Gastrocnemius medialis (tissue), 4 donors: Measurements from ENCODE around the gene CAMSAP1. TPM values are rescaled to one million over a fixed set of nuclear protein-coding genes. Genes with fewer than 3 reads are reported as not detected.

Source experiments
- ATAC-seq, 2 donors: fragments of 150-250 bp; one replicate each; pipeline ENCODE4 v1.9.1; 2016
- DNase-seq, 2 donors: peaks; one replicate each; pipeline ENCODE4 v3.0.0-alpha.2; 2019
- H3K27ac ChIP-seq, 4 donors: fragments of 200-600 bp; sonication (generic); 1 replicate in 1 of 4; 2 replicates in 3 of 4; pipeline ENCODE4 v1.5.1; 2016 to 2018; ENCODE audit warnings: mild to moderate bottlenecking in 2 of 4, moderate library complexity in 1 of 4
- H3K27me3 ChIP-seq, 3 donors: fragments of 200-600 bp; sonication (generic) in 2 of 3; 1 replicate in 1 of 3; 2 replicates in 2 of 3; pipeline versions ENCODE4 v1.5.1 to v1.6.0; 2016 to 2019; ENCODE audit warnings: mild to moderate bottlenecking in 1 of 3, moderate library complexity in 1 of 3
- H3K36me3 ChIP-seq, 2 donors: fragments of 200-600 bp; sonication (generic) in 1 of 2; one replicate each; pipeline ENCODE4 v1.5.1; 2017 to 2018
- H3K4me1 ChIP-seq, 2 donors: fragments of 200-600 bp; sonication (generic) in 1 of 2; one replicate each; pipeline ENCODE4 v1.5.1; 2016 to 2017; ENCODE audit warnings: mild to moderate bottlenecking in 2 of 2
- H3K4me3 ChIP-seq, 4 donors: fragments of 200-600 bp; sonication (generic) in 3 of 4; 1 replicate in 1 of 4; 2 replicates in 3 of 4; pipeline ENCODE4 v1.5.1; 2016 to 2019; ENCODE audit warnings: mild to moderate bottlenecking in 2 of 4
- H3K9me3 ChIP-seq, 3 donors: fragments of 200-600 bp; sonication (generic) in 2 of 3; 1 replicate in 1 of 3; 2 replicates in 2 of 3; pipeline ENCODE4 v1.5.1; 2016 to 2019
- POLR2A ChIP-seq, 2 donors: fragments of 450-650 bp; IDR thresholded peaks; one replicate each; pipeline ENCODE4 v1.6.1; 2017; ENCODE audit warnings: antibody characterized with exemption in 2 of 2, mild to moderate bottlenecking in 2 of 2, moderate library complexity in 2 of 2
- in situ Hi-C, 4 donors: fragments of 200-750 bp; cut with MboI; loops; one replicate each; pipeline versions ENCODE4 v1.15.0 to v1.8.0; 2017; ENCODE audit warnings: low sequenced_read_pairs in 4 of 4
- intact Hi-C: fragments of 100-400 bp; cut with DNase I; formaldehyde crosslinking; loops from one replicate; pipeline ENCODE4 v1.15.1; 2023; ENCODE audit warnings: low total_unique reads
- total RNA-seq, 4 donors: library from RNA; depleted of rRNA; stranded (reverse); fragments of >200 nt; gene quantifications; one replicate each; pipeline versions ENCODE4 v1.1.0 to v1.2.3, GENCODE V29; 2016
- TF ChIP-seq, protein P1 (sequence below), 5 experiments: fragments of 450-650 bp in 3 of 5; fragments of 200-600 bp in 2 of 5; sonication (generic) in 2 of 5; IDR thresholded peaks in 4 of 5; conservative IDR thresholded peaks in 1 of 5; 1 replicate in 4 of 5; 2 replicates in 1 of 5; pipeline ENCODE4 v1.5.1; 2016 to 2019; ENCODE audit warnings: antibody characterized with exemption in 5 of 5, mild to moderate bottlenecking in 3 of 5, moderate library complexity in 3 of 5

The CAMSAP1 gene
- total RNA-seq, 4 donors from 2014 or later: 54.8 to 94.9 (median 82.9) TPM

DNA sequence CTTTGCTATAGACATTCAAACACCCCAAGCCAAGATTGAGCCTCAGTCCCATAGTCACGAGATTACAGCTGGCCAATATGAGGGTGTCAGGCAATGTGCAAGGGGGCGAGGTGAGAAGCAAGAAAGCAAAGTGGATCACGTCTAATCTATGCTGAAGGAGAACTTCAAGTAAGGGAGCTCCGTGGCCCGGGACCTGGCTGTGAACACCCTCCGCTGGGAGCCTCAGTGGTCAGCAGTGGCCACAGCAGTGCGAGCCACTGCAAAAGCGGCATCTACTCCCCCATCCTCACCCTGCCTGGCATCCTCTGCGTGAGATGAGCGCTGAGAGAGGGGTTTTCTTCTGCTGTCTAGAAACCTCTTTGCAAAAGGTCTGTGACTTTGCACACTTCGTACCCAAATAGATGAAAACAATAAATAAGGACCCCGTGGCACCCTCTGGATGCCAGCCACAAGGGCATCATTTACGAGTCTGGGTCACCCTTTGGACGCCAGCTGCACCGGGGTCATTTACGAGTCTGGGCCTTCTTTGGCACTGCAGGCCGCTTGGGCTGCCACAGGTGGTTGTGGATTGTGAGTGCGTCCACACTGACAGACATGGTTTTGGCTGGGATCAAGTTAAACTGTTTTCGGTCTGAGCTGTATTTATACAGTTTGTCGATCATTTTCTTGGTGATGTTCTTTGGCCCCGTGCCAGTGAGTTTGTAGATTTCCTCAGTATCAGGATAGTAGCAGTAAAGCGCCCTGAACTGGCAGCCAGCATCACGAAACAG lies 96.4 kb downstream of the CAMSAP1 start:
- H3K36me3 ChIP-seq: peaks cover 0 to 53% of the 10 kb centered on the region in 2 donors
- intact Hi-C loops (no loop called here), in situ Hi-C loops (no loop called here)
- DNase-seq: no peak
- no peak for ATAC-seq
- H3K4me1 ChIP-seq: no peaks in the 10 kb centered on the region
- no peak overlapping the region for H3K27ac ChIP-seq
- H3K4me3 ChIP-seq: no peak overlapping the region
- H3K27me3 ChIP-seq: no peaks in the 10 kb centered on the region
- H3K9me3 ChIP-seq: no peaks in the 10 kb centered on the region
- no peak for TF ChIP-seq POLR2A (IDR thresholded peaks at IDR 0.05)
- TF ChIP-seq, protein P1, sequence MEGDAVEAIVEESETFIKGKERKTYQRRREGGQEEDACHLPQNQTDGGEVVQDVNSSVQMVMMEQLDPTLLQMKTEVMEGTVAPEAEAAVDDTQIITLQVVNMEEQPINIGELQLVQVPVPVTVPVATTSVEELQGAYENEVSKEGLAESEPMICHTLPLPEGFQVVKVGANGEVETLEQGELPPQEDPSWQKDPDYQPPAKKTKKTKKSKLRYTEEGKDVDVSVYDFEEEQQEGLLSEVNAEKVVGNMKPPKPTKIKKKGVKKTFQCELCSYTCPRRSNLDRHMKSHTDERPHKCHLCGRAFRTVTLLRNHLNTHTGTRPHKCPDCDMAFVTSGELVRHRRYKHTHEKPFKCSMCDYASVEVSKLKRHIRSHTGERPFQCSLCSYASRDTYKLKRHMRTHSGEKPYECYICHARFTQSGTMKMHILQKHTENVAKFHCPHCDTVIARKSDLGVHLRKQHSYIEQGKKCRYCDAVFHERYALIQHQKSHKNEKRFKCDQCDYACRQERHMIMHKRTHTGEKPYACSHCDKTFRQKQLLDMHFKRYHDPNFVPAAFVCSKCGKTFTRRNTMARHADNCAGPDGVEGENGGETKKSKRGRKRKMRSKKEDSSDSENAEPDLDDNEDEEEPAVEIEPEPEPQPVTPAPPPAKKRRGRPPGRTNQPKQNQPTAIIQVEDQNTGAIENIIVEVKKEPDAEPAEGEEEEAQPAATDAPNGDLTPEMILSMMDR (IDR thresholded peaks at IDR 0.05 in 4 of 5, conservative IDR thresholded peaks at IDR 0.05 in 1 of 5): no peak

- H3K27ac ChIP-seq: no peak overlapping the region
- H3K9me3 ChIP-seq: no peaks in the 10 kb centered on the region
- no peaks in the 10 kb centered on the region for H3K27me3 ChIP-seq
- H3K4me1 ChIP-seq: no peaks in the 10 kb centered on the region
- ATAC-seq (no peak), DNase-seq (no peak)
- H3K4me3 ChIP-seq: no peak overlapping the region
- intact Hi-C loops (no loop called here), in situ Hi-C loops (no loop called here)
- TF ChIP-seq POLR2A (IDR thresholded peaks at IDR 0.05): no peak
- TF ChIP-seq, protein P1 (IDR thresholded peaks at IDR 0.05 in 4 of 5, conservative IDR thresholded peaks at IDR 0.05 in 1 of 5): no peak
- H3K36me3 ChIP-seq: peaks cover 0 to 36% of the 10 kb centered on the region in 2 donors
These were observed 98.2 kb downstream of the CAMSAP1 start for GRCh38 chr9:135809166-135809565.

DNA sequence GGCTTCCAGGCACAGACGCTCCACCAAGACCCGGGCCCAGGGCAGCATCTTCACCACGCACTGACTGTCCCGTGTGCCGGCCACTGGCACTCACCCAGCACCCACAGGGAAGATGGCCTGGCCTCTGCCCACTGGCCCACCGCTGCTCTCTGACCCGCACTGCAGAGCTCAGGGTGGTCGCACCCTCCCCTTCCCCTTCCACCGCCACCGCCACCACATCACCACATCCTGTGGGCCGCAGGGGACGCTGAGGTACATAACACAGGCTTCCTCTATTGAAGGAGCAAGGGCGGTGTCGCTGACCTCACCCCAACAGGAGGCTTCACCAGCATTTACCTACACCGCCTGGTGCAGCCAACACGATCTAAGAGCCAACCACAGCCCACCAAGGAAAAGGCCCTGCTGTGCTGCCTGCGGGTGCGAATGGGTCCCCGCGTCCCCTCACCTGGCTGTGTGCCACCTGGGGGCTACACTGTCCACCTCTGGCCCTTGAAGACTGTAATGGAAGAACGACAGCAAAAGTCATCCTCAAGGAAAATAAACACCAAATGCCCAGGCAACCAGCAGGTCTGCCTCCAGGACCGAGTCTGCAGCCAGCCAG lies 101.8 kb downstream of the CAMSAP1 start:
- intact Hi-C loops (no loop called here), in situ Hi-C loops (no loop called here)
- DNase-seq: no peak
- no peak for ATAC-seq
- no peak overlapping the region for H3K4me3 ChIP-seq
- peaks cover 0 to 10% of the 10 kb centered on the region in 2 donors for H3K36me3 ChIP-seq
- H3K4me1 ChIP-seq: no peaks in the 10 kb centered on the region
- H3K27me3 ChIP-seq: no peaks in the 10 kb centered on the region
- H3K27ac ChIP-seq: no peak overlapping the region
- H3K9me3 ChIP-seq: no peaks in the 10 kb centered on the region
- no peak for TF ChIP-seq POLR2A (IDR thresholded peaks at IDR 0.05)

DNA sequence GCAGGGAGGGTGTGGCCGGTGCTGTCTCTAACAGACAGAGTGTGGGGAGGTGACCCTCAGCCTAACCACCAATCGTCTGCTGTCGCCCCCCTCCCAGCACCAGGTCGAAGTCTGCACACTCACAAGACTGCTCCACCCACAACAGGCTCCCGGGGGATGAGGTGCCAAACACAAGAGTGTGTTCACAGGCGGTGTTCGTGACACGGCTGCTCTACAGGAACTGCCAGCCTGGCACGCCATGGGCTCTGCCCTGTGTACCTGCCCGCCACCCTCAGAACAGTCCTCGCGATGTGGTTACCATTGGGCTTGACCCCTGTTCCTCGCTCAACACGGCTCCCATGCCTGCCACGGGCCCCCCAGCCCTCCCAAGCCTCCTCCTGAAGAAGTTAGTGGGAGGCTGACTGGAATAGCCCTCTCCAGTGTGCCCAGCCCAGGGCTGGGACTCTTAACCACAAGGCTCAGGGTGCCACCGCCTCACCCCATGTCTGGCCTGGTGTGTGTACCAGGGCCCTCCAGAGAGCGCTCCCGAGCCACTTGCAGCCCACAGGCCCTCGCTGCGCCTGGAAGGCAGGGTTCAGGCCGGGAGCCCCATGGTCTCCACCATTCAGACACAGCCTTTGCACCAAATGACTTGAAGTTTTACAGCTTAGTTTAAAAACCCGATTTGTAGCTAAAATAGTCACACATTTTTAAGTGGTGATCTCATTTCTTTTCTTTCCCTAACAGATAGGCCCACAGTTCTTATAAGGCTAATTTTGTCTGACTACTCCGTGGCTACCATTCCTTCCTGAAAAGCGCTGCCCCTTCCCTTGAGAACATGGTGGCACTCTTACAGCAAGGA lies 102.5 kb downstream of the CAMSAP1 start:
- H3K27me3 ChIP-seq: no peaks in the 10 kb centered on the region
- no peak overlapping the region for H3K4me3 ChIP-seq
- H3K27ac ChIP-seq: no peak overlapping the region
- DNase-seq (no peak), ATAC-seq (no peak)
- peaks cover 0 to 5% of the 10 kb centered on the region in 2 donors for H3K36me3 ChIP-seq
- TF ChIP-seq, protein P1 (IDR thresholded peaks at IDR 0.05 in 4 of 5, conservative IDR thresholded peaks at IDR 0.05 in 1 of 5): no peak
- TF ChIP-seq POLR2A (IDR thresholded peaks at IDR 0.05): no peak
- intact Hi-C loops: no loop called here
- in situ Hi-C loops: no loop called here
- no peaks in the 10 kb centered on the region for H3K4me1 ChIP-seq
- H3K9me3 ChIP-seq: no peaks in the 10 kb centered on the region

DNA sequence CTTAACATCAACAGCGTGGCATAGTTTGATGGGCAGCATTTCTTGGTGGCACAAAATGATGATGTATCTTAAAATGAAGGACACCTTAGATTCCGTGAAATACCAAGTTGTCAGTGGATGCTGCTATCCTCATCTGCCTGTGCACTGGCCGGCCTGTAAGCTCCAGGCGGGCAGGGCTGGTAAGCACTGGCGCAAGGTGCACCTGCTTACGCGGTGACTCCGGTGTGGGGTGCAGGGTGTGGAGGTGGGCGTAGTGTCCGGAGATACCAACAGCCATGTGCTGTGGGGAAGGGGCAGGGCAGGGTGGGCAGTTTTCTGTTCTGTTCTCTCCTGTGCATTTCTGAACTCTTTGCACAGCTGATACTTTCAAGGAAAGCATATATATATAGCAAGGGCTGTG lies 103.9 kb downstream of the CAMSAP1 start:
- H3K36me3 ChIP-seq: no peaks in the 10 kb centered on the region
- no peaks in the 10 kb centered on the region for H3K27me3 ChIP-seq
- H3K9me3 ChIP-seq: no peaks in the 10 kb centered on the region
- TF ChIP-seq POLR2A (IDR thresholded peaks at IDR 0.05): no peak
- TF ChIP-seq, protein P1 (IDR thresholded peaks at IDR 0.05 in 4 of 5, conservative IDR thresholded peaks at IDR 0.05 in 1 of 5): no peak
- in situ Hi-C loops (no loop called here), intact Hi-C loops (no loop called here)
- no peak overlapping the region for H3K27ac ChIP-seq
- ATAC-seq: no peak
- H3K4me3 ChIP-seq: no peak overlapping the region
- no peak for DNase-seq
- peaks cover 2% of the 10 kb centered on the region in 2 donors for H3K4me1 ChIP-seq
